Measurements from ENCODE around the gene CERS6.
"Not testable (repeated sequence)": the region's sequence is repeated elsewhere in the genome, so short reads cannot be mapped to it uniquely, and the experiment has no call there.

CERS6 gene

GRCh38 chr2:168650781-168651180, 194.7 kb downstream of the CERS6 start:
- DNase-seq = no peak

DNA sequence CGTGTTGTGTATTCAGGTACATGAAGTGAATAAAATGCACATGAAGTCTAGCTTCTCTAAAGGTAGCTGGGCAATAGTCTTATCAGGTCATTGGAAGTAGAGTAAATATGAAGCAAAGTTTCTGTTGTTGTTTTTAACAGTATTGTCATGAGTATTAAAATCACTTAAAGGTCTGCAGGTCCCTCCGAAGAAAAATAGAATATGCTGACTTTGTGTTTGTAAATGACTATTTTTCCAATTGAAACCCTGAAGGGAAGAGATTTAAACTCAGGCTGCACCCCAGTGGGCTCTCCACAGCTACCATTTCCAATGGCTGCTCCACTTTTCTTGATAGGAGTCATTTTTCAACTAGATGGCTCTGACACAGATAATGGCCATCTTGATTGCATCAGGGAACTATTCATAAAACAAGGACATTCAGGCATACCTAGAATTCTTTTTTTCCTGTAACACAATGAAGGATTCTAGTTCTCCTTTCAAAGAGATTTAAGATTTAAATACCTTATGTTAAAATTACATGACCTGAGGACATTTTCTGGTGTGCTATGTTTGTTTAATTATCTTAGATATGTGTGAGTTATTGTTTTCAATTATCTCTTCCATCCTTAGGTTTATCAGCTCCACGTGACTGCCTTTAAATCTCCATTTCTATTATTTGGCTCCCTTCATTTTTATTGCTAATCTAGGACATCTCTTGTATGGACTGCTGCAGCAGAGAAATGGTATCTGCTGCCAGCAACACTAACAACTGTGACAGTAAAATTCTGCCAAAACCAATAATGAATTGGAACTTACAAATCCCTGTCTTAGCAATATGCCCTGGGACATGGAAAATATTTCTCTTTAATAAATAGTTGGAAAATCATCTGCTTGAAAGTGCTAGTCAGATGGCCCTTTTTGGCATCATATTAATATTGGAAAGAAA, 197.2 kb downstream of the CERS6 start:
- peak; percentile 38 for DNase-seq

DNA sequence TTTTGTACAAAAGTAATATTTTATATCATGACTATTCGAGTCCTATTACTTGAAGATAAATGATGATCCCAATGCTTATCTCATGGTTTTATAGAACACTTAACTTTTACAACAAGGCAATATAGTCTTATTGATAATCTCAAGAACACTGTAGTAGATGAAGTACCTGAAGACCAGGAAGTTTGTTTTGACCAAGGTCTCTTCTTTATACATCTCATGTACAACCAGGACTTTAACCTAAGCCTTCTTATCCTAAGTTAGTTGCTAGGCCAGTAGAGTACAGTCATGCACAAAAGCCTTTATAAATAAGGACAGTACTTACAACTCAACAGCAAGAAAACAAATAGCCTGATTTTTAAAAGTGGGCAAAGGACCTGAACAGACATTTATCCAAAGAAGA, 198.6 kb downstream of the CERS6 start:
- no peak for DNase-seq

GRCh38 chr2:168655207-168655606, 199.1 kb downstream of the CERS6 start:
- no peak for DNase-seq

- not testable (repeated sequence) for DNase-seq
These were observed 201.3 kb downstream of the CERS6 start for GRCh38 chr2:168657378-168657777.

- DNase-seq = no peak
These were observed 202.6 kb downstream of the CERS6 start for GRCh38 chr2:168658706-168659105.

- no peak for DNase-seq
These were observed 205.1 kb downstream of the CERS6 start for GRCh38 chr2:168660870-168661862.

- no peak for DNase-seq
These were observed 205.8 kb downstream of the CERS6 start for GRCh38 chr2:168661863-168662256.

DNA sequence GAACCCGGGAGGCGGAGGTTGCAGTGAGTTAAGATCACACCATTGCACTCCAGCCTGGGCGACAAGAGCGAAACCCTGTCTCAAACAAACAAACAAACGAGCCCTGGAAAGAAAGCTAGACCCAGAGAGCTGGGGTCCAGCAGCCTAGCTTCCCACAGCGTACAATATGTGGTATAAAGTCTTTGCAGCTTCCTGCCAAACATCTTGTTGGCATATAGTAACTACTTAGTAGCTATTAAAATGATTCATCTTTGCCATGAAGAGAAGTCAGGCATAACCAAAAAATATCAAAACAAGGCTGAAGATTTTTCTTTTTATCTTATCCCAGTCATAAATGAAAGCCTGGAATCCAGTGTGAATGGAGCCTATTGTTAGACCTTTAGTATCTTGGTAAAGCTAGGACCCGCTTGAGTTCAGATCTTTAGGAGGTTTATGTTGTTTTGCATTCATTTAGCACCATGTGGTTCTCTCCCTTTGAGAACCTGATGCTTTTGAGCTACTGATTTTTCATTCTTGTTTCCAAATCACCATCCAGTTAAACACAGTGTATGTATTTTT, 206.7 kb downstream of the CERS6 start:
- DNase-seq = no peak

- DNase-seq = no peak
These were observed 207.9 kb downstream of the CERS6 start for GRCh38 chr2:168663993-168664392.

- not testable (repeated sequence) for DNase-seq
These were observed 208.6 kb downstream of the CERS6 start for GRCh38 chr2:168664715-168665114.

- no peak for DNase-seq
These were observed 210.3 kb downstream of the CERS6 start for GRCh38 chr2:168666339-168666738.

- no peak for DNase-seq
These were observed 211.1 kb downstream of the CERS6 start for GRCh38 chr2:168667156-168667555.

DNA sequence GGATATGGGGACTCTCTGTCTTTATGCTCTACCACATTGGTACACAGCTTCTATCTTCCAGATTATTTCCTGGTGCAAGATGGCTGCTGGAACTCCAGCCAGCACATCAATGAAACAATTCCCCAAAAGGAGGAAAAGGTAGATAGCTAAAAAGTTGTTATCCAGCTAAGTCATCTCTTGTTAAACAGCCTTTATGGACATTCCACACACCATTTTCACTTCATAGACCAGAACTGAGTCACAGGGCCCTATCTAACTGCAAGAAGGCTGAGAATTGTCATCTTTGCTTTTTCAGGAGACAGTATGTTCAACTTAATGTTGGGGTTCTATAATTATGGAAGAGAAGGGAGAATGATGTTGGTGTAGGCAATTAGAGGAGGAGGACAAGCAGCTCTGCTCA, 213.1 kb downstream of the CERS6 start:
- DNase-seq = no peak

DNA sequence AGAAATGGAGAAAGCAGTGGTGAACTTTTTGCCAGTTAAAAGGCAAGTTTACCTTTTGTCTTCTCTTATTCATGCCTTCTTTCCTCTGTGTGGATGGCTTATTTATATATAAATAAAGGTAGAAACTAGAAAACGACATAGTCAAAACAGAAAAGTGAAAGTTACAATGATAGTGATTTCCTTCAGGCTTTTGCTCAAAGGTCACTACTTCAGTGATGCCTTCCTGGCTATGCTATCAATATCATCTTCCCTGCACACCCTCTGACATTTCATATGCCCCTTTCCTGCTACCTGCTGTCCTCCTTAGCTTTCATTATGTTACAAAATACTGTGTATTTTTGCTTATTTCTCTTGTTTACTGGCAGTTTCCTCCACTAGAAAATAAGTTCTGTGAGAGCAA, 214.4 kb downstream of the CERS6 start:
- no peak for DNase-seq

DNA sequence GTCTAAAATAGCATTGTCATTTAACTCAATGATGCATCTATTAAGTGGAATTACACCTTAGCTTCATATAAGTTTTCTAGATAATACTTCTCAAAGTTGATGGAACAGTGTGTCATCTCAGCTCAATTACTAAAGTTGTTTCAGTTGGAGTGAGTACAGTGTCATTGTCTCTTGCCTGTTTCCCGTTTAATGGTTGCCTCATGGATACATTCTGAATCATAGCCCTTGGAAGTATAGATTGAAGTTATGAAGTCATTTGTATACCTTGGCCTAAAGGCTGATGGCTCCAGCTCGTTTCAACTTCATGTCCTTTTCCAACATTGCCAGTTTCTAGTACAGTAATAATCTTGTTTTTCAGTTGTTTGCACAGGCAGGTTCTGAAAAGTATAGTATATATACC, 215.9 kb downstream of the CERS6 start:
- no peak for DNase-seq

- no peak for DNase-seq
These were observed 217.5 kb downstream of the CERS6 start for GRCh38 chr2:168673265-168674189.

- DNase-seq = no peak
These were observed 222.2 kb downstream of the CERS6 start for GRCh38 chr2:168678153-168678853.

- DNase-seq = no peak
These were observed 223.0 kb downstream of the CERS6 start for GRCh38 chr2:168679081-168679480.

DNA sequence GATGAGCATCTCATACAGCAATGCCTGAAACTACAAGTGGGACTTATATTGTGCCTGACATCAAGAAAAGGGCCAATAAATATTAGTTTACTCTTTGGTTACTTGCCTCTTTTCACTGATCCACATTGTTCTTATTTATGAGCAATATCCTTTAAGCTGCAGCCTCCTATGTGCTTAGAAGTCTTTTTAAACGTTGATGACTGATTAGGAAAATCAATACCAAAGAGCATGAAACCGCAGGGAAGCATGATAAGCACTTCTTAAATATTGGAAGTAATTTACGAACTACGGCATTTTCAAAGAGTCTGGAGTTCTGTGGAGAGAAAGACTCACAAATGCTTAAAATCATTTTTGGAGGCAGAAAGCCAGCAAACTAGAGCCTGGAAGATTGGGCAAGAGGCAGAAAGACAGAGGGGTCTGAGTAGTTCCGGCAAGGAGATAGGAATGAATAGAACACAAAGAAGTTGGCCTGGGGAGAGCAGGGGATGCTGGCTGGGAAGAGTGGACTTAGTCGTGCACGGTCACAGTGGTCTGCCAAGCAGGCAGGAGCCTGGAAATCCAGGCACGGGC, 223.8 kb downstream of the CERS6 start:
- no peak for DNase-seq

DNA sequence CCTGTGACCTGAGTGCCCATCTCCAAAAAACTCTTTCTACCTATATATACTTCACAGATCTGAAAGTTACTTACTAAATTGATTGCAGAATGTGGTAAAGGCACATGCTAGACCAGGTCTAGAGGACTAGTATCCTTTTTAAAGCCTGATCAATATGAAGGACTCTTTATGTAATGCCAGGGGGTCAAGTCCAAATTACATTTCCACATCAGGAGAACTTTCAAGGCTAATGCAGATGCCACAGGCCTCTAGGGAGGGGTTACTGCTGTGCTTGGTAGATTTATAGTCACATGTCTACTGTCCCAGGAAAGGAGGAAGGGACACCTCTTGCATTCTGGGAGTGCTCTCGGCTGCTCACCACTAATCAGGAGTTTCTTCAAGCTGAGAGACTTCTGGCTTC, 227.9 kb downstream of the CERS6 start:
- no peak for DNase-seq
